PC-9 (cell line): ENCODE data around the gene DMBT1. TPM values are rescaled to one million over a fixed set of nuclear protein-coding genes. Genes with fewer than 3 reads are reported as not detected.

Source experiments
- BruUV-seq: library from RNA; stranded (reverse); fragments of 400-500 nt; replicated peaks from 2 replicates; lab custom pipeline; 2021; lab: Mats Ljungman, UMichigan
- CTCF ChIA-PET: fragments of 300-600 bp; sonication (Branson Sonifier 250); formaldehyde crosslinking; loops from one replicate; lab custom pipeline; 2022; ENCODE audit warnings: antibody characterized with exemption; lab: Charles Lee
- POLR2A ChIA-PET: fragments of 300-600 bp; sonication (Branson Sonifier 250); formaldehyde crosslinking; loops from one replicate; lab custom pipeline; 2022; ENCODE audit warnings: antibody characterized with exemption; ENCODE audit not compliant: unreplicated experiment; lab: Charles Lee
- DNase-seq, 2 experiments: peaks; one replicate each; pipeline versions ENCODE4 v3.0.0 to v3.0.0-alpha.2; 2015 to 2022; ENCODE audit warnings: mixed read lengths in 1 of 2
- H2AFZ ChIP-seq: fragments of 200-600 bp; sonication (generic); 2 replicates; pipeline ENCODE4 v1.8.1; 2017; ENCODE audit warnings: antibody characterized with exemption
- H3F3A ChIP-seq: fragments of 200-600 bp; sonication (generic); 2 replicates; pipeline ENCODE4 v1.8.1; 2017; ENCODE audit warnings: antibody characterized with exemption, mild to moderate bottlenecking, low read depth; ENCODE audit not compliant: insufficient read depth
- H3K27ac ChIP-seq: fragments of 200-600 bp; sonication (generic); 2 replicates; pipeline ENCODE4 v1.6.1; 2016; ENCODE audit warnings: mixed run types
- H3K27me3 ChIP-seq: fragments of 200-600 bp; sonication (generic); 2 replicates; pipeline ENCODE4 v1.6.1; 2016; ENCODE audit warnings: low read depth, mixed run types; ENCODE audit not compliant: insufficient read depth
- H3K36me3 ChIP-seq: fragments of 200-600 bp; sonication (generic); 2 replicates; pipeline ENCODE4 v1.6.1; 2016; ENCODE audit warnings: low read depth, mixed run types
- H3K4me1 ChIP-seq: fragments of 200-600 bp; sonication (generic); replicated peaks from 2 replicates; pipeline ENCODE4 v1.6.1; 2016; ENCODE audit warnings: mixed run types; ENCODE audit not compliant: insufficient read depth
- H3K4me2 ChIP-seq: fragments of 200-600 bp; sonication (generic); 2 replicates; pipeline ENCODE4 v1.6.1; 2017; ENCODE audit warnings: mixed run types
- H3K4me3 ChIP-seq: fragments of 200-600 bp; sonication (generic); 2 replicates; pipeline ENCODE4 v1.6.1; 2016; ENCODE audit warnings: mixed run types
- H3K79me2 ChIP-seq: fragments of 200-600 bp; sonication (generic); 2 replicates; pipeline ENCODE4 v1.6.1; 2017; ENCODE audit warnings: low read depth, mixed run types
- H3K9me2 ChIP-seq: fragments of 200-600 bp; sonication (generic); 2 replicates; pipeline ENCODE4 v1.8.1; 2017; ENCODE audit warnings: mild to moderate bottlenecking; ENCODE audit not compliant: insufficient read depth
- H3K9me3 ChIP-seq: fragments of 200-600 bp; sonication (generic); 2 replicates; pipeline ENCODE4 v1.8.1; 2016; ENCODE audit warnings: low read depth; ENCODE audit not compliant: insufficient read depth
- H4K20me1 ChIP-seq: fragments of 200-600 bp; sonication (generic); 2 replicates; pipeline ENCODE4 v1.8.1; 2017; ENCODE audit not compliant: insufficient read depth
- CTCF ChIP-seq: fragments of 200-600 bp; sonication (generic); conservative IDR thresholded peaks from 2 replicates; pipeline ENCODE4 v1.6.1; 2017; ENCODE audit warnings: mixed run types, antibody characterized with exemption, mild to moderate bottlenecking, moderate library complexity
- EZH2 ChIP-seq: fragments of 200-600 bp; sonication (generic); IDR thresholded peaks from 2 replicates; pipeline ENCODE4 v1.8.0; 2017; ENCODE audit warnings: antibody characterized with exemption, low read depth
- intact Hi-C: fragments of 100-400 bp; cut with micrococcal nuclease; formaldehyde crosslinking; loops from one replicate; pipeline ENCODE4 v1.10.0; 2022; ENCODE audit not compliant: unreplicated experiment
- total RNA-seq: library from RNA; stranded (reverse); gene quantifications from 2 replicates; pipeline ENCODE4 v1.2.3, GENCODE V29; 2021

The DMBT1 gene
- total RNA-seq, 1 experiment from 2014 or later, result 0.98 TPM

GRCh38 chr10:122656308-122656705 lies 95.8 kb downstream of the DMBT1 start:
- POLR2A ChIA-PET, result no interaction called here
- BruUV-seq, result no TSS peak
- H3K27me3 ChIP-seq, result peaks cover 72% of the 10 kb centered on the region
- TF ChIP-seq CTCF (no peak), EZH2 (no peak)
- no peaks in the 10 kb centered on the region for H3K9me3 ChIP-seq
- H3K4me1 ChIP-seq, result no peaks in the 10 kb centered on the region
- no peaks in the 10 kb centered on the region for H3K36me3 ChIP-seq
- intact Hi-C loops, result no loop called here
- no peak for DNase-seq
- H3K9me2 ChIP-seq, result no peaks in the 10 kb centered on the region
- H3K4me2 ChIP-seq, result no peak overlapping the region
- H3K27ac ChIP-seq, result no peak overlapping the region
- CTCF ChIA-PET, result no interaction called here
- H3K79me2 ChIP-seq, result no peaks in the 10 kb centered on the region
- H4K20me1 ChIP-seq, result no peaks in the 10 kb centered on the region
- H3K4me3 ChIP-seq, result no peak overlapping the region
- no peaks in the 10 kb centered on the region for H3F3A ChIP-seq
- H2AFZ ChIP-seq, result no peak overlapping the region

GRCh38 chr10:122656741-122657140 lies 96.2 kb downstream of the DMBT1 start:
- Histone ChIP-seq H3K4me3 (no peak overlapping the region), H3K79me2 (no peaks in the 10 kb centered on the region), H3F3A (no peaks in the 10 kb centered on the region), H3K36me3 (no peaks in the 10 kb centered on the region), H2AFZ (no peak overlapping the region), H3K27ac (no peak overlapping the region), H4K20me1 (no peaks in the 10 kb centered on the region), H3K9me3 (no peaks in the 10 kb centered on the region), H3K9me2 (no peaks in the 10 kb centered on the region), H3K4me2 (no peak overlapping the region), H3K4me1 (no peaks in the 10 kb centered on the region), H3K27me3 (peaks cover 73% of the 10 kb centered on the region)
- TF ChIP-seq EZH2 (no peak), CTCF (no peak)
- DNase-seq, result no peak
- POLR2A ChIA-PET, result no interaction called here
- intact Hi-C loops, result no loop called here
- CTCF ChIA-PET, result no interaction called here
- BruUV-seq, result no TSS peak

- no peaks in the 10 kb centered on the region for H3K79me2 ChIP-seq
- no peaks in the 10 kb centered on the region for H3K9me3 ChIP-seq
- POLR2A ChIA-PET, result no interaction called here
- H3K4me3 ChIP-seq, result no peak overlapping the region
- peaks cover 69% of the 10 kb centered on the region for H3K27me3 ChIP-seq
- H3K27ac ChIP-seq, result no peak overlapping the region
- TF ChIP-seq CTCF (no peak), EZH2 (no peak)
- no peak overlapping the region for H2AFZ ChIP-seq
- no peak for DNase-seq
- H4K20me1 ChIP-seq, result no peaks in the 10 kb centered on the region
- H3K9me2 ChIP-seq, result no peaks in the 10 kb centered on the region
- no peaks in the 10 kb centered on the region for H3K36me3 ChIP-seq
- intact Hi-C loops, result no loop called here
- CTCF ChIA-PET, result interaction anchor here (0.6 kb wide), 1 partner anchor 198 kb away, joined by 4 read pairs; no protein-coding TSS in a partner anchor
- no peak overlapping the region for H3K4me2 ChIP-seq
- H3K4me1 ChIP-seq, result no peaks in the 10 kb centered on the region
- BruUV-seq, result no TSS peak
- H3F3A ChIP-seq, result no peaks in the 10 kb centered on the region
Measured at GRCh38 chr10:122657255-122657654, 96.7 kb downstream of the DMBT1 start.
